Stimulated activated CD8-positive, alpha-beta memory T cell treated with anti-CD3 and anti-CD28 coated beads, Interleukin-12 subunit alpha, Interleukin-12 subunit beta, amount 100 ng/mL, for 1 hour (primary cell): ENCODE results near the gene GALNT9.

Experiments
- DNase-seq: peaks from one replicate; pipeline ENCODE4 v3.0.0-alpha.2; 2020; ENCODE audit warnings: low read depth

Gene GALNT9

DNA sequence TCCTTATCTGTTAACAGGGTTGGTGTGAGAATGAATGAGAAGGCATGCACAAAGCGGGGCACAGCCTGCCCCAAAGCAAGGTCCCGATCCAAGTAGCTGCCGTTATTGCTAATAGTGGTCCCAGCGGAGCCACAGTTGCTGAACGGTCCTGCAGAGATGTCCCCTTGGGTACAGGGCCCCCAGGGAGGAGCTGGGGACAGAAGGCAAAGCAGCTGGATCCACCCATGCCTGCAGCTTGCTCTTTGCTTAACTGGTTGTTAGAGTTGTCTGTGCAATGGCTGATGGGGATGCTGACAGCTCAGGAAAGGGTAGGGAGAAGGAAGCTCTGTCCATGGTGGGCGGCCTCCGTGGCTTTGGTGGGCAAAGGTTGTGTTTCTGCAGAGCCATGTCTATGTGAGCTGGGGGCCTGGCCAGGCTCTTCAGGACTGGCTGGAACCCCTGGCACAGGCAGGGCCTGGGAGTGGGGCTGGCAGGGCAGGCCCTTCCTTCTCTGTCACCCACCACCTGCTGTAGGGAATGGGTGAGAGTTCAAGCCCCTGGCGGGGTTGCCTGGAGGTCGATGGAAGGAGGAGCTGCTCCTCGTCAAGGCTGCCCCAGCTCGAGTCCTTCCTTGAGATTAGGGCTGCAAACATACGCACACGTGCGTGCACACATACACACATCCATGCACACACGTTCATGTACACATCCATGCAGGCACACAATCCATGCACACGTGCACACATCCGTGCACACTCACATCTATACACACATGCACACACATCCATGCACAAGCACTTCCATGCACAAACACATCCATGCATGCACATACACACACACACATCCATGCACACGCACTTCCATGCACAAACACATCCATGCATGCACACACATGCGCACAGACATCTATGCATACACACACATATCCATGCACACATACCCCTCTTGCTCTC lies 149.7 kb downstream of the GALNT9 start:
- no peak for DNase-seq

DNA sequence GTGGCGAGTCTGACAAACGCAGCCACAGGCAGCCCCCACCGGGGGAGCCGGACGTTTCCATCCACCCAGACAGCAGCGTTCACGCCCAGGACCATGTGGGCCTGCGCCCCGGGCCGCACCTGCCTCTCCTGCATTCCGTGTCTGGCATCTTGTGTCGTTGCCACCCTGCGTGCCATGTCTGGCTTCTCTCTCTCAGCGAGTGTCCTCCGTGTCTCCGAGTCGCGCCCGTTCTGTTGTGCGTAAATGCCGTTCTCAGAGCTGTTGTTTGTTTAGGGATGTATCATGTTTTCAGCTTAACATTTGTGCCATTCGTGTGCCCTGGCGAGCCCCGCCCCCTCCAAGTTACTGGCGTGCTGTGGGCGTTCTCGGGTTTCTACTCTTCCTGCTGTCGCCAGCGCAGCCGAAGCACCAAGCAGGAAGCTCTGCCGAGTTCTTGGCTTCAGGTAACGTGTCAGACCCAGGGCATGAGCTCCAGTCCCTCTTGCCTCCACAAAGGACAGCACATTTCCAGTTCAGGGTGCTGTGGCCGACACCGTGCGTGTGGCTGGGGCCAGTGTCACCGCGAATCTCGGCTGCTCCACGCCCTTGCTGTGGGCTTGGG lies 150.5 kb downstream of the GALNT9 start:
- no peak for DNase-seq

DNA sequence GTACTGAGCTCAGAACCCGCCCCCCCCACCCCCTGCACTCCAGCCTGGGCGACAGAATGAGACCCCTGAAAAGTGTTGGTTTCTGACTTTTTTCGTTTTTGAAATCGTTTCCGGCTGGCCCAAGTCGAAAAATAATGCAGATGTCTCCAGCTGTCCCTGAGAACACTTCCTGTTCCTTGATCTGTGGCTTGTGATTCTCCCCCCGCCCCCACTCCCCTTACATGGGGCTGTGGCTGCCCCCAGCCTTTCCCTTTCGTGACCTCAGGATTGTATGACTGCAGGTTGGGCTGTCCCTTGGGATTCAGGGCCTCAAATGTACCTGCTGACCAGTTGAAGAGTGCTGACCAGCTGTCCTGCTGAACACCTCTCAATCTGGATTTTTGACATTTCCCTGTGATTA lies 151.1 kb downstream of the GALNT9 start:
- no peak for DNase-seq

DNA sequence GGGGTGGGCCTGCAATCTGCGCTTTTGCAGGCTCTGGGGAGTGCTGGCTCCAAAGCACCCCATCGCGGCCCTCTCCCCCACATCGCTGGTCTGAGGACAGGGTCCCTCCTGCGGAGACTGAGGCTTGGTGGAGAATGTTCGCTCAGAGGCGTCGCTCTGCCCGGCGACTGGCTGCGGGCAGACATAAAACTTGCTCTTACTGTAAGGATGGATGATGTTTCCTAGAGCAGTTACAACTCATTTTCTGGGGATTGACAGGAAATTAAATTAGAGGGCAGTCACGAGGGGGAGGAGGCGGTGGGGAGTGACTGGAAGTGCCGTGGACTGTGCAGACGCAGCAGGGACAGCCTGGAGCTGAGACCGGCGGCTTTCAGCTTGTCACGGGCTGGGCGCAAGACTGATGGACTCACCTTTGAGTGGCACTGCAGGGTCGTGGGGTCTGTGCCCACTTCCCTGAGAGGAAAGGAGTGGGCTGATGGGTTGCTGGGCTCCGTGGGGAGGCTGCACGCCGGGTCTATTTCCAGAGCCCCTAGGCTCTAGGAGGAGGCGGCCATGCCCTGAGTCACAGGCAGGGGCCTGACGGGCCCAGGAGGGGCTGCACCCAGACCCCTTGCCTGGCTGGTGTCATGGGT lies 152.4 kb downstream of the GALNT9 start:
- DNase-seq = no peak

DNA sequence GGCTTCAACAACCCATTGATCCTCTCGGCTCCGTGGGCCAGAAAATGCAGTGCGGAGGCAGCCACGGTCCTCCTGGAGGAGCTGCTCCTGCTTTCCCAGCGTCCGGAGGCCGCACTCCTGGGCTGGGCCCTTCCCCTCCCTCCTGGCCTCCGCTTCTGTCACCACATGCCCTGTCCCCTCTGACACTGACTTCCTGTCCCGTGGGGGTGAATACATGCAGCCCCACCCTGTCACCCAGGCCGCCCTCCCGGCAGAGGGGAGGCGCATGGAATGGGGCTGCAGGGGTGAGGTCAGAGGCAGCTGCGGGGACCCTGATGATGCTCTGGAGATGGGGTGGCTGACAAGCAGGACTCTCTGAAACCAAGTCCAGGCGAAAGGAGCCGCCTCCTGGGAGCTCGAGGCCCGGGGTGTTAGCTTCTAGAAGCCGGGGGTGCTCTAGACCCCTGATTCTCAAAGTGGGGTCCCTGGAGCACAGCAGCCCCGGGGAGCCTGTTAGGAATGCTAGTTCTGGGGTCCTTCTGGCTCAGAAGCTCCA lies 152.9 kb downstream of the GALNT9 start:
- no peak for DNase-seq

DNA sequence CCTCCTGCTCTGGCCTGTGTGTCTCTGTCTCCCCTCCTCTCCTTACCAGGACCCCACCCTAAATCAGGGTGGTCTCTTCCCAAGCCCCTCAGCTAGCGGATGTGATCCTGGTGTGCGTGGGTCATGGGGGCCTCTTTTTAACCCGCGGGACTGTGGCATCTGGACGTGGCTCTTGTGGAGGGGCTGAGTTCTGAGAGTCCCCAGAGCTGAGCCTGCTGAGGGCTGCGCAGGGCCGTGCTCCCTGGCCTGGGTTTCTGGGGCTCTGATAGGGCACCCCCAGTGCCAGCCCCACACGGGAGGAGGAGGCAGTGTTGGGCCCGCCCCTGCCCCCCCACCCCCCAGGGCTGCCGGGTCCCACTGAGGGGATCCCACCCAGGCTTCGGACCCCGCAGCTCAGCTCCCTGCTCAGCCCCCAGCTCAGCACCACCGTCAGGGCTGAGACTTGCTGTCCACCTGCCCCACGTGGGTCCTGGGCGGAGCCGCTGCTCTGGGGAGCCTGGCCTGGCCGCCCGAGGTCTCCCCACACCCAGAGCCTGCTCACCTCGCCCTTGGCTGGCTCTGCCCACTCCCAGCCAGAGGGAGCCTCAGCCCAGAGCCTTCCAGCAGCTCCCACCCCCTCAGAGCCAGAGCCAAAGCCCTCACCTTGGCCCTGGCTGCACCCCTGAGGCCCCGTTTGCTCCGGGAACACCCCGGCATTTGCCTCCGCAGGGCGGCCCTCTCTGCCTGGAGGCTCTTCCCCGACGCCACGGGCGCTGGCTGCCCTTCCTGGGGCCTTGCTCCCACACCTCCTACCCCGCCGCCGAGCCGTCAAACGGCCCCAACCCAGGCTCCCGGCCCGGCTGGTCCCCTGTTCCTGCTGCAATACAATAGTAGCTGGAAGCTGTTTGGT lies 153.6 kb downstream of the GALNT9 start:
- no peak for DNase-seq

DNA sequence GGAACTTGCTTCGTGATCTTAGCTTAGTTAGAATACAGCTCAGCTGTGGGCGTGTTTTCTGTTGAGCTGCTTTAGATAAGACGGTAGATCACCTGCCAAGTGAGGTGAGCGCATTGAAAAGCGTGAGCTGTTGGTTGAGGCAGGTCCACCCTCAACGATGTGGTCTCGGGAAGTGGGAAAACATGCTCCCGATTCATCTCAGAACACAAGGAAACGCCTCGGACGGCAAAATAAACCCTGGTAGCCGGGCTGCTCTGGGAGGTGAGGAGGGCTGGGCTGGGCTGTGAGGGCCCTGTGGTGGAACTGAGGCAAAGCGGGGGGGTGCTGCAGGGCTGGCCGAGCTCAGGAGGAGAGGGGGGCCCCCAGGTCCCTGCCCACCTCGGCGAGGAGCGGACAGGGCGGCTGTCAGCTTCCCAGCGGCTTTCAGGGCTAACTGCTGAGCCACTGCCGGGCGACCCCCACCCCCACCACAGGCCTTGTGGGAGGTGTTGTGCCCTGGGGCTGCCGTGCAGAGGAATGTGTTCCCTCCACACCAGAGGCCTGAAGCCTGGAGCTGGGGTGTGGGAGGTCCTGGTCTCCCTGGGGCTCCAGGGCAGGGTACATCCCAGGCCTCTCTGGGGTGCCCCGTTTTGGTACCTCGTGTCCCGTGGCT lies 154.4 kb downstream of the GALNT9 start:
- no peak for DNase-seq

DNA sequence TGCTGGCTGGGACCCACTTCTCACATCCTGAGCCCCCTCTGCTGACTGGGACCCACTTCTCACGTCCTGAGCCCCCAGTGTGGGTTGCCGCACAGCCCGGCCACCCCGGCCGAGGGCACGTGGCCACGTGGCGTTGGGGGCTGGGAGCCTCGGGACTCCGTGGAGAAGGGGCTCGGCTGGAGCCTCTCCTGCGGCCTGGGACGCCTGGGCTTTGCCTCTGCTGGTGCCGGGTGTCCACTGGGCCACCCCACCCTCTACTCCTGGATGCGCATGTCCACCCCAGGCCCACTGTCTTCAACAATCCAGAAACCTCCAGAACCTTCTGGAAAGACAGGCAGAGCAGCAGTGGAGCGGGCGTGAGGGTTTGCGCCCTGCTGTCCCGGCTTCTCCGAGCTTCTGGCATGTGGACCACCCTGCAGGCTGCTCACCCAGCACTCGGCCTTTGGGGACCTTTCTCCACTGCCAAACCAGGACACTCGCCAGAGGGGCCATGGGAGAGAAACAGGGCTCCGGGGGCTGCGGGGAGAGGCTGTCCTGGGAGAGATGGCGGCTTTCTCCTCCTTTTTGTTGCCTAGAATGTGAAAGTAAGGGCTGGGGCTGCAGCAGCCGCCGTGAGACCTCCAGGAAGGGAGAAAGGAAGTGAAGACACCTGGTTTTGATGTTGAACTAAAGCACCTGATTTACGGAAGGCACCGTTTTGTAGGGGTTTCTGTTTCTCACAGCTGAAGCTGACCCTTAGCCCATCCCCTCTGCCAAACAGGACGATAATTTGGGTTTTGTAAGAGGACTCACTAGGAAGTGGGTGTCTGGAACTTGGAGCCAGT lies 155.2 kb downstream of the GALNT9 start:
- DNase-seq = no peak

DNA sequence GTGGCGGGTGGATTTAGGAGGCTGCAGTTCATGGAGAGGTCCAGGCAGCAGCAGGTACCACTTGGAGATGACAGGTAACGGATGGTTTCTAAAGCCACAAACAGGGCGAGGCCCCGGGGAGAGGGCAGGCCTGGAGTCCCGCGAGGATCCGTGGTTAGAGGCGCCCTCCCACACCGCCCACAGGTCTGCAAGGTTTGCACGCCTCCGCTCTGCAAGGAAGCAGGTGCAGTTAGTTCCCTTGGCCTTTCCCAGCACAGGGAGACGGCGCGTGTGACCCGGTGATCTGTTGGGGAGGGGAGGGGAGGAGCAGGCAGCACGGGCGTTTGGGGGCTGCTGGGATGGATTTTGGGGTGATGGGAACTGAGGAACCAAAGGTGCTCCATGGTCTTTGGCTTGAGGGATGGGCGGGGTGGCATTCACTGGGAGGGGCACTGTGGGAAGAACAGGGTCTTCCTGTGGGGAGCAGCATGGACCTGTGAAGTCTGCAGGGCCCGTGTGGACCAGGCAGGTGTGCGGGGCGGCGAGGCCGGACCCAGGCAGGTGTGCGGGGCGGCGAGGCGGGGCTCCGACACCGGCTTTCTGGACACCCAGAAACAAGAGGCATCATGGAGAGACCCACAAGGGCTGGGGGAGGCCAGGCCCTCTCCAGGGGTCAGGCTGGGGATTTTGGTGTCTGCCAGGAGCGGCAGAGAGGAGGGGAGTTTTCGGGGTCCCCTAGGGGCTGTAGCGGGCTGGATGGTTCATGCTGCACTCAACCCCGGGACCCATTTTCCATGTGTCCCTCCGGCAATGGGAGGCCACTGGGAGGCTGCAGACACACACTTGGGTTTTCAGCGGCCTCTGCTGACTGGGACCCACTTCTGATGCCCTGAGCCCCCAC lies 156.0 kb downstream of the GALNT9 start:
- DNase-seq = no peak

DNA sequence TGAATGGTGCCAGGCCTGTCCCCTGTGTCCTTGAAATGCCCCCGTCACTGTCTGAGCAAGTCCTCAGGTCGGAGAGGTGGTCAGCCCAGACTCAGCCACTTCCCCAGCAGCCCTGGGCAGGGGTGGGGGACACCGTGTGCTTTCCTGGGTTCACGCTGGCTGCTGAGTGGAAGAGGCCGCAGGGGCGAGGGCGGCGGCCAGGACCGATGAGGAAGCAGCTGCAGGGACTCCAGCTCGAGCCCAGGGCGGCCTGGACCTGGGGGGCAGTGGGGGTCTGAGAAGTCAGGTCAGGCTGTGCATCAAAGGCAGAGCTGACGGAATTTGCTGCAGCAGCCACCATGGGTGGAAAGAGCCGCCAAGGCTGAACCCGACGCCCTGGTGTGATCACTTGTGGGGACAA lies 156.8 kb downstream of the GALNT9 start:
- no peak for DNase-seq

DNA sequence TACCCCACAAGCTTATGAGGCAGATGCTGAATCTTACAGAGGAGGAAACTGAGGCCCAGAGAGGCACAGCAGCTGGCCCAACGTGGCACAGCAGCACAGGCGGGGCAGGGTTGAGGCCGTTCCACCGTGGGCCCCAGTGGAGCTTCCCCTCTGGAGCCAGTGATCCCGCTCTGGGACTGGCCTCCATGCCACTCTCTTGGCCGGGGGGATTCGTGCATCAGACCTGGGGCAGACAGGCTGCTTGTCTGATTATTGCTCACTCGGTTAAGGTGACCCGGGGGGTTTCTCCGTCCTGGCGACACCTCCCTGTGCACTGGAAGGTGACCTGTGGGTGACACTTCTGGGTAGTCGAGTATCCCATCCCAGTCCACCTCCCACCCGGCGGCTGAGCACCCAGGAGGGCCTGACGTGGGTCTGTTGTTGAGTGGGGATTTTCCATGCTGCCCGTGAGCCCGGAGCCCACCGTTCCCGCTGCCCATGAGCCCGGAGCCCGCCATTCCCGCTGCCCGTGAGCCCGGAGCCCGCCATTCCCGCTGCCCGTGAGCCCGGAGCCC lies 157.3 kb downstream of the GALNT9 start:
- no peak for DNase-seq

DNA sequence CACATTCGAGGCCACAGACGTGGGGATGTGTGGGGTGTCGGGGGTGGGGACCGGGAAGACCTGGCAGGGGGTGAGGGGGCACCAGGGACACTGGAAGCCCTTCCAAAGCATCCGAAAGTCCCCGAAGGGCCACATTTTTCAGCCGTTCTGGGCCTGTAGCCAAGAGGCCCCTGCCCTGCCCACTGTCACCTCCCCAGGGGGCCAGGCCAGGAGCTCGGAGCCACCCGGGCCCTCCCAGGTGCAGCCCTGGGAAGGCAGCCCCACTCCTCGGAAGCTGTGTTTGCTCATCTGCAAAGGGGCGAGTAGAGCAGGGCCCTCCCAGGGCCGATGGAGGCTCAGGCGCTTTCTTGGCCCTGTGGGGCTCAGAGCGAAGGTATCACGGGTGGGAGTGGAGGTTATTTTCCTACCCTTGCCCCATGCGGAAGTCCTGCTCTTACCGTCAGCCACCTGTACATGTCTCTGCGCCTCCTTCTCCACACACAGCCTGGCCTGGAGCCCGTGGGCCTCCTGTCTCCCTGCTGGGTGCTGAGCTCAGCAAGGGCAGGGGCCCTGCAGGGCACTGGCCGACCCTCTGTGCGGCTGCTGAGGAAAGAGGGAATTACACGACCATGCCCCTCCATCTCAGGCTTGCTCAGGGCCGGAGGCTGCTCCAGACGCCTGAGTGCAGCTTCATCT lies 158.0 kb downstream of the GALNT9 start:
- DNase-seq = no peak

DNA sequence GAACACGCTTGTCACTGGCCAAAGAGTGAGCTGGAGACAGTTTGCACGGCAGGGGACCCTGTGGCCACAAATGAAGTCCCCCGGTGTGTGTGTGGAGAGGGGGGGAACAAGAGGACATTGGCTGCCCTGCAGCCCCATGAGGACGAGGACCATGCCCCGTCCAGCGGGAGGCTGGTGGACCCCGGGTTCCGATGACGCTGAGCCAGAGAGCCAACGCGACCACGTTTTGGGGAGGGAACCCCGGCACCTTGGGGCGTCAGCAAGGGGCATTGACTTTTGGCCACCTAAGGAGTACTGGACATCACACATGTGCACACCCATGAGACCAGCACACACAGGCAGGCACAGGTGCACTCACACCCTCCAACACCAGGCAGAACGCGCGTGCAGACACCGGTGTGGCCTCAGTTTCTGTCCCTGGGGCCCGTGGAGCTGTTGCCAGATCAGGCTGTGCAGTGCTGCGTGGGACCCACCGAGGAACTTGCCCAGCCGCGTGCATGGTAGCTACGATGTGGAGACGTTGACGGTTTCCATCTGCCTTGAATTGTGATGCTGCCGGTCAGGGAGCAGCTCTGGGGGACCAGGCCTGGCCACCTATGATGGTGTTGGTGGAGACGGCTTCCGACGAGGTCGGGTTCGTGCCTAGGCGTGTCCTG lies 158.6 kb downstream of the GALNT9 start:
- DNase-seq = no peak

DNA sequence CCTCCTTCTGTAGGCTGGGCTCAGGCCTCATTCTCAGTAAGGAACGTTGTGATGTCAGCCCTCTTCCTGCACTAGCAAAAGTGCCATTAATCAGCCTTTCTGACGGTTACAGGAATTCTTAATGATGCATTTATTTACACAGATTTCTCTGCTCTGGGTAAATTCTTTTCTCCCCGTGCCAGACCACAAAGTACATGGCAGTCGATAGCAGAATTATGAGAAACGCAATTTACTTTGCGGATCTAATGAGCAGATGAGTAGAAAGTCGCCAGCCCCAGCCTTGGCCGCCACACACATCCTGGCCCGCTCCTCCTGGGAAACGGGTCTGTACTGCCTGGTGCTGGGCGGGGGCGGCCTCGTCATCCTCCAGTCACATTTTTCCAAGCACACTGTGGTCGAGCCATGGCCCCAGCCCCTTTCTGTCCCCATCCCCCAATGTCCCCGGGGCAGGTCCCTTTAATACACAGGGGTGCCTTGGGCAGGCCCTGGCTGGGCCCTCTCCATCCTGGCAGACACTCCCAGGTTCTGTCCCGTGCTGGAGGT lies 159.2 kb downstream of the GALNT9 start:
- DNase-seq = no peak

DNA sequence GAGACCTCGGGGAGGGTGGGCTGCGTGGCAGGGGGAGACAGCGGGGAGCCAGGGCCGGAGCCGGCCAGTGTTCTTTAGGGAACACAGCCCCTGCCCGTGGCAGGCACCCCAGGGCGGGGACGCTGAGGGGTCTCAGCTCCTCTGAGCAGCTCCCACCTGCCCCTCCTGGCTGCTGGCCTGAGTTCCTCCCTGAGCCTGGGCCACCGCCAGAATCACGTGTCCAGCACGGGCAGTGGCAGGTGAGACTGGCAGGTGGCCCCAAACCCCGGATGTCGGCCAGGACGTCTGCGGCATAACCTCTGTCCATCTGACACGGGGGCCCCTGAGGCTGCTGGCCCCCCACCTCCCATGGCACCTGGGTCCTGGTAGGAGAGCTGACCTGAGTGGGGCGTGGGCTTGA lies 160.0 kb downstream of the GALNT9 start:
- no peak for DNase-seq

DNA sequence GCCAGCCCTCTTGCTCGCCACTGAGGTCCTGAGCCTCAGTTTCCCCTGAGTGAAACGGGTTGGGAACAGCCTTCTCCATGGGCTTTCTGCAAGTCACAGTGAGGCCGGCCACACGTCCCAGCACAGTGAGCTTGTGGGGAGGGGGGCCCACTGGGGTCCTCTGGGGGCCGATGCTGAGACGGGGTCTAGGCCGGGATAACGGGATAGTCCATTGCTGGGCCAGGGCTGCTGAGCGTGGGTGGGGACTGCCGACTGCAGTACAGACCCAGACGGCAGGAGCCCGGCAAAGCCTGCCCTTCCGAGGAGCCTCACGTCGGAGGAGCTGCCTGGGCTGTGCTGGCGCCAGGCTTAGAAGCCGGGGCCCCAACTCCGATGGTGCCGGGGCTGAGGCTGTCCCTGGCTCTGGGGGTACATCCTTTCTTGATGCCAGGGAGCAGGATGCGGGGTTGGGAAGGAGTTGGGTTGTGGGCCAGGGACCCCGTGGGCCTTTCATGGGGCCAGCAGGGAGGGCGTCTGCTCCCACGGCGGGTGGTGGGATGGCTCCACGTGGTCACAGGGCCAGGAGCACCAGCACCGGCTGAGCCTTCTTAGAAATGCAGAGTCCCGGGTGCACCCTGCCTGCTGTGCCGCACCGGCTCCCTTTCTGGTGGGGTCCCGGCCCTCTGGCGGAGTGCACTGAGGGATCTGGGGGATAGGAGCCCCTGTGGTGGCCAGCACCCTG lies 160.9 kb downstream of the GALNT9 start:
- no peak for DNase-seq
